Left ventricle myocardium inferior (tissue), 1 donor: ENCODE data around the gene COL4A2. TPM values are rescaled to one million over a fixed set of nuclear protein-coding genes. Genes with fewer than 3 reads are reported as not detected.

Experiments
- DNase-seq: peaks from one replicate; pipeline ENCODE4 v3.0.0-alpha.2; 2020
- H3K27ac ChIP-seq: fragments of 200-600 bp; replicated peaks from 2 replicates; pipeline ENCODE4 v1.8.0; 2021
- H3K27me3 ChIP-seq: fragments of 200-600 bp; 2 replicates; pipeline ENCODE4 v1.8.0; 2021; ENCODE audit warnings: low read depth
- H3K36me3 ChIP-seq: fragments of 200-600 bp; 2 replicates; pipeline ENCODE4 v1.8.0; 2021
- H3K4me1 ChIP-seq: fragments of 200-600 bp; 2 replicates; pipeline ENCODE4 v1.8.0; 2021
- H3K4me3 ChIP-seq: fragments of 200-600 bp; 2 replicates; pipeline ENCODE4 v1.8.0; 2021; ENCODE audit warnings: mild to moderate bottlenecking, moderate library complexity
- H3K9me3 ChIP-seq: fragments of 200-600 bp; replicated peaks from 2 replicates; pipeline ENCODE4 v1.8.0; 2021
- CTCF ChIP-seq: fragments of 200-600 bp; IDR thresholded peaks from 2 replicates; pipeline ENCODE4 v1.8.0; 2021; ENCODE audit warnings: antibody characterized with exemption, mild to moderate bottlenecking, borderline replicate concordance
- intact Hi-C: fragments of 100-400 bp; cut with micrococcal nuclease; formaldehyde crosslinking; loops from one replicate; pipeline ENCODE4 v1.11.0; 2022
- total RNA-seq: library from RNA; stranded (reverse); fragmentation: NEBNext Ultra II Directional; extraction: Animal tissue kit (Norgen Biotek cat#: 25700); gene quantifications from one replicate; pipeline ENCODE4 v1.2.1, GENCODE V29; 2021
- donor health status: DM: no; HTN: yes; CAD: no; lungs with severe emphysema.

The COL4A2 gene
- total RNA-seq, 1 donor from 2014 or later = 117 TPM

GRCh38 chr13:110280985-110281688 lies 25.9 kb upstream of the COL4A2 start:
- TF ChIP-seq CTCF = no peak
- Histone ChIP-seq H3K27me3 (no peaks in the 10 kb centered on the region), H3K9me3 (no peaks in the 10 kb centered on the region), H3K36me3 (no peaks in the 10 kb centered on the region), H3K27ac (peak overlapping the region; percentile 57), H3K4me1 (peaks cover 98% of the 10 kb centered on the region), H3K4me3 (no peak overlapping the region)
- DNase-seq = peak; percentile 62
- intact Hi-C loops = no loop called here

DNA sequence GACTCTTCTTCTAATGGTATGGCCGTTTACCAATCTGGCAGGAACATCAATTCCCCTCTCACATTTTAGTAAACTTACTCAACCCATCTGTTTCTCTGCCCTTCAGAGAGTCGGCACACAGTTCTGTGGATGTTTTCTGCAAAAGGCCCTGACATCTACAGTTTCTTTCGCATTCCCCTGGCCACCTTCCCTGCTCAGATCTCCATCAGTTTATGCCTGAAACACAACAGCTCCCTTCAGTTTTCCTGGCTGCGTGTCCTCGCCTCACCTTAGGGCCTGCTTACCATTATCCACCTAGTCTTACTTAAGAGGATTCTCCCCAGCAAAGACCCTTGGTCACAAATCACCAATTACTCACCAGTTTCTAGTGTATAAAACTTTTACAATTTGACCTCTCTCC lies 25.3 kb upstream of the COL4A2 start:
- no peaks in the 10 kb centered on the region for H3K9me3 ChIP-seq
- no peak overlapping the region for H3K4me3 ChIP-seq
- H3K27me3 ChIP-seq = no peaks in the 10 kb centered on the region
- intact Hi-C loops = no loop called here
- H3K27ac ChIP-seq = peak overlapping the region; percentile 57
- DNase-seq = no peak
- peaks cover 98% of the 10 kb centered on the region for H3K4me1 ChIP-seq
- TF ChIP-seq CTCF = no peak
- no peaks in the 10 kb centered on the region for H3K36me3 ChIP-seq

GRCh38 chr13:110282316-110282841 lies 24.7 kb upstream of the COL4A2 start:
- peak overlapping the region; percentile 57 for H3K27ac ChIP-seq
- no peak for TF ChIP-seq CTCF
- DNase-seq = no peak

GRCh38 chr13:110283736-110284517 lies 23.2 kb upstream of the COL4A2 start:
- no peak for DNase-seq
- TF ChIP-seq CTCF = no peak
- intact Hi-C loops = no loop called here
- H3K4me3 ChIP-seq = no peak overlapping the region
- H3K36me3 ChIP-seq = peaks cover 14% of the 10 kb centered on the region
- peak overlapping the region; percentile 5 for H3K27ac ChIP-seq
- H3K4me1 ChIP-seq = peaks cover 94% of the 10 kb centered on the region
- no peaks in the 10 kb centered on the region for H3K27me3 ChIP-seq
- H3K9me3 ChIP-seq = no peaks in the 10 kb centered on the region

More at GRCh38 chr13:110282316-110282841, 24.7 kb upstream of the COL4A2 start:
- Histone ChIP-seq H3K27me3 (no peaks in the 10 kb centered on the region), H3K36me3 (no peaks in the 10 kb centered on the region), H3K4me3 (no peak overlapping the region), H3K9me3 (no peaks in the 10 kb centered on the region), H3K4me1 (peaks cover 98% of the 10 kb centered on the region)
- intact Hi-C loops = no loop called here

DNA sequence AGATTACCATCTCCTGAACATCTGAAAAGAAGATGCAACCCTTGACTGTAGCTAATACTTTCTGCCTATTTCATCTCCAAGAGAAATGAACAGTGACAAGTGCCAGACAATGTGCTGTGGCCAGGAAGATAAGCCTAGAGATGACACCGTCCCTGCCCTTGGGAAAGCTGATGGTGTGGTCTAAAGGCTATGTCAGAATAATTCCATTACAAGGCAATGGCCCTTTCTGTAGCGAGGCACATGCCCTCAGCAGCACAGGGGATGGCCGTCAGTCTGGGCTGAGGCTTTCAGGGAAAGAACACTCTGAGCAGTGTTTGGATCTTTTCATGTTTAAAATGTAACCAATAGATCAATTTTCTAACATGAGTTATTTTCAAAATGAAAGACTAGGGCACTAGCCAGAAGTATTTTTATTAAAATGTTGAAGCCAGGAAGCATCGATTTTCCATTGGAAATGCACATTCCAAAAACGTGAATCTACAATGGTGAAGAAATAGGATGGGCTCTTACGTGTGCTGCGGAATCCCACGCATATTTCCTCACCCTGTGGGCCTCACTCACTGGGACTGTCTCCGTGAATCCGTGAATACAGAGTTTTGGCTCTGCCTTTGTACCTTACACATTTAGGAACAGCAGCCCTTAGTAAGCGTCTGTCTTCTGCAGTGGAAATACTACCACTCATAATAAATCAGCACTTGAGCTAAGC lies 22.2 kb upstream of the COL4A2 start:
- Histone ChIP-seq H3K27ac (peak overlapping the region; percentile 82), H3K4me1 (peaks cover 87% of the 10 kb centered on the region), H3K4me3 (no peak overlapping the region), H3K27me3 (no peaks in the 10 kb centered on the region), H3K9me3 (no peaks in the 10 kb centered on the region), H3K36me3 (peaks cover 24% of the 10 kb centered on the region)
- no peak for TF ChIP-seq CTCF
- intact Hi-C loops = no loop called here
- DNase-seq = no peak
